Measurements from ENCODE around the gene SCRN2.

DNA sequence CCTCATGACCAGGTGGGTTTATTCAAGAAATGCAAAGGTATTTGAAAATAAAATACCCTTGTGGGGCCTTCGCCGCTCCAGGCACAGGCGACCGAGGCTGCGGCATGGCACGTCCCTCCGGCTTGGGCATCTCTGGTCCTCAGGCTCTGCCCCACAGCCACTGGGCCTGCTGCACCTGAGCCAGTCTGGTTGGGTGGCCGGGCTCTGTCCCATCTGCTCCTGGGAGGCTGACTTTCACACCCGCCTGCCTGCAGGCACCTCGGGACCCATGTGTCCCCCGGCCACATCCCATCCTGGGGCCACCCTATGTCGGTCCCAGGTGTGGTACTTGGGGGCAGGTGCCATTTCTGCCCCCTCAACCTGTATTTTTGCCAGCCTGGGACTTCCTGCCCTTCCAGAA lies 40.4 kb downstream of the SCRN2 start:
- TF ChIP-seq, protein P1, sequence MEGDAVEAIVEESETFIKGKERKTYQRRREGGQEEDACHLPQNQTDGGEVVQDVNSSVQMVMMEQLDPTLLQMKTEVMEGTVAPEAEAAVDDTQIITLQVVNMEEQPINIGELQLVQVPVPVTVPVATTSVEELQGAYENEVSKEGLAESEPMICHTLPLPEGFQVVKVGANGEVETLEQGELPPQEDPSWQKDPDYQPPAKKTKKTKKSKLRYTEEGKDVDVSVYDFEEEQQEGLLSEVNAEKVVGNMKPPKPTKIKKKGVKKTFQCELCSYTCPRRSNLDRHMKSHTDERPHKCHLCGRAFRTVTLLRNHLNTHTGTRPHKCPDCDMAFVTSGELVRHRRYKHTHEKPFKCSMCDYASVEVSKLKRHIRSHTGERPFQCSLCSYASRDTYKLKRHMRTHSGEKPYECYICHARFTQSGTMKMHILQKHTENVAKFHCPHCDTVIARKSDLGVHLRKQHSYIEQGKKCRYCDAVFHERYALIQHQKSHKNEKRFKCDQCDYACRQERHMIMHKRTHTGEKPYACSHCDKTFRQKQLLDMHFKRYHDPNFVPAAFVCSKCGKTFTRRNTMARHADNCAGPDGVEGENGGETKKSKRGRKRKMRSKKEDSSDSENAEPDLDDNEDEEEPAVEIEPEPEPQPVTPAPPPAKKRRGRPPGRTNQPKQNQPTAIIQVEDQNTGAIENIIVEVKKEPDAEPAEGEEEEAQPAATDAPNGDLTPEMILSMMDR (IDR thresholded peaks at IDR 0.05) = no peak
- TF ChIP-seq POLR2A (IDR thresholded peaks at IDR 0.05) = no peak
